ENCODE data around the gene GRHL1. TPM values are rescaled to one million over a fixed set of nuclear protein-coding genes. Genes with fewer than 3 reads are reported as not detected.

Gene GRHL1
- total and polyA plus RNA-seq, 9 donors: 0.18 to 2.4 (median 0.63) TPM; not detected in 1

- 93 to 95% (median 93%) methylated on average over 10 of the region's 10 CpGs for WGBS, 3 donors
These were observed 17.3 kb downstream of the GRHL1 start for GRCh38 chr2:9968553-9969497.

GRCh38 chr2:9970200-9971044, 18.9 kb downstream of the GRHL1 start:
- Histone ChIP-seq H3K4me1 (ENCODE audit: insufficient read depth) (peaks cover 4% of the 10 kb centered on the region), H3K4me3 (no peak overlapping the region), H3K9me3 (no peaks in the 10 kb centered on the region), H3K27ac (peak overlapping the region in 1 of 2 donors; percentile 11), H3K27me3 (no peaks in the 10 kb centered on the region), H3K36me3 (no peaks in the 10 kb centered on the region)
- TF ChIP-seq POLR2A (IDR thresholded peaks at IDR 0.05) (no peak), CTCF (IDR thresholded peaks at IDR 0.05) (no peak), EP300 (IDR thresholded peaks at IDR 0.05) (no peak)
- 11 to 17% (median 12%) methylated on average over 12 of the region's 12 CpGs for WGBS, 3 donors
- intact Hi-C loops (cut with DNase I): no loop called here
- DNase-seq: no peak

More at GRCh38 chr2:9968553-9969497, 17.3 kb downstream of the GRHL1 start:
- intact Hi-C loops (cut with DNase I): no loop called here
- TF ChIP-seq EP300 (IDR thresholded peaks at IDR 0.05): no peak
- no peak for TF ChIP-seq POLR2A (IDR thresholded peaks at IDR 0.05)
- TF ChIP-seq CTCF (IDR thresholded peaks at IDR 0.05): no peak
- Histone ChIP-seq H3K9me3 (no peaks in the 10 kb centered on the region), H3K27me3 (no peaks in the 10 kb centered on the region), H3K4me3 (no peak overlapping the region), H3K4me1 (ENCODE audit: insufficient read depth) (peaks cover 4% of the 10 kb centered on the region), H3K36me3 (no peaks in the 10 kb centered on the region), H3K27ac (no peak overlapping the region)
- no peak for DNase-seq

GRCh38 chr2:9971105-9971818, 19.8 kb downstream of the GRHL1 start:
- Histone ChIP-seq H3K4me3 (no peak overlapping the region), H3K27me3 (no peaks in the 10 kb centered on the region), H3K36me3 (no peaks in the 10 kb centered on the region), H3K27ac (no peak overlapping the region), H3K4me1 (ENCODE audit: insufficient read depth) (peaks cover 4% of the 10 kb centered on the region), H3K9me3 (no peaks in the 10 kb centered on the region)
- DNase-seq: no peak
- intact Hi-C loops (cut with DNase I): no loop called here
- WGBS, 3 donors: 20 to 35% (median 26%) methylated on average over 9 of the region's 9 CpGs
- TF ChIP-seq POLR2A (IDR thresholded peaks at IDR 0.05) (no peak), CTCF (IDR thresholded peaks at IDR 0.05) (no peak), EP300 (IDR thresholded peaks at IDR 0.05) (no peak)

GRCh38 chr2:9971890-9972289, 20.4 kb downstream of the GRHL1 start:
- peaks cover 4% of the 10 kb centered on the region for H3K4me1 ChIP-seq (ENCODE audit: insufficient read depth)
- TF ChIP-seq CTCF (IDR thresholded peaks at IDR 0.05): no peak
- no peak for TF ChIP-seq POLR2A (IDR thresholded peaks at IDR 0.05)
- no peak for TF ChIP-seq EP300 (IDR thresholded peaks at IDR 0.05)
- H3K27ac ChIP-seq: no peak overlapping the region
- WGBS, 3 donors: 68 to 80% (median 76%) methylated on average over 6 of the region's 6 CpGs
- no peaks in the 10 kb centered on the region for H3K36me3 ChIP-seq
- no peak for DNase-seq
- H3K27me3 ChIP-seq: no peaks in the 10 kb centered on the region
- H3K9me3 ChIP-seq: no peaks in the 10 kb centered on the region
- intact Hi-C loops (cut with DNase I): no loop called here
- no peak overlapping the region for H3K4me3 ChIP-seq

Data from ovary (tissue), 9 donors.